GM21526 (cell line): Measurements from ENCODE around the gene FGF14.

ENCODE experiments used
- ATAC-seq: cut with Tn5 transposase; IDR thresholded peaks from one replicate; pipeline ENCODE4 v1.9.1; 2021; ENCODE audit warnings: moderate library complexity; ENCODE audit not compliant: unreplicated experiment, low FRiP score

Gene FGF14

GRCh38 chr13:102203718-102204117, 198.1 kb downstream of the FGF14 start:
- ATAC-seq: no peak

GRCh38 chr13:102198418-102199311, 203.2 kb downstream of the FGF14 start:
- ATAC-seq: no peak

GRCh38 chr13:102197193-102197592, 204.7 kb downstream of the FGF14 start:
- no peak for ATAC-seq

GRCh38 chr13:102195566-102196462, 206.0 kb downstream of the FGF14 start:
- no peak for ATAC-seq

- ATAC-seq: no peak
Measured at GRCh38 chr13:102192858-102193257, 209.0 kb downstream of the FGF14 start.

GRCh38 chr13:102191951-102192502, 209.8 kb downstream of the FGF14 start:
- ATAC-seq: no peak

- no peak for ATAC-seq
Measured at GRCh38 chr13:102190930-102191329, 210.9 kb downstream of the FGF14 start.

GRCh38 chr13:102187313-102187712, 214.5 kb downstream of the FGF14 start:
- ATAC-seq: no peak

- no peak for ATAC-seq
Measured at GRCh38 chr13:102185375-102185984, 216.4 kb downstream of the FGF14 start.

GRCh38 chr13:102183509-102184182, 218.2 kb downstream of the FGF14 start:
- ATAC-seq: no peak

GRCh38 chr13:102182170-102182569, 219.7 kb downstream of the FGF14 start:
- no peak for ATAC-seq

- no peak for ATAC-seq
Measured at GRCh38 chr13:102177431-102177830, 224.4 kb downstream of the FGF14 start.

GRCh38 chr13:102176846-102177245, 225.0 kb downstream of the FGF14 start:
- ATAC-seq: no peak

GRCh38 chr13:102172406-102172805, 229.4 kb downstream of the FGF14 start:
- ATAC-seq: no peak

GRCh38 chr13:102170305-102170704, 231.5 kb downstream of the FGF14 start:
- no peak for ATAC-seq

- ATAC-seq: no peak
Measured at GRCh38 chr13:102169471-102170015, 232.3 kb downstream of the FGF14 start.

- no peak for ATAC-seq
Measured at GRCh38 chr13:102152790-102153189, 249.1 kb downstream of the FGF14 start.

GRCh38 chr13:102147353-102147752, 254.5 kb downstream of the FGF14 start:
- ATAC-seq: no peak

- ATAC-seq: no peak
Measured at GRCh38 chr13:102145750-102146149, 256.1 kb downstream of the FGF14 start.

GRCh38 chr13:102142473-102142826, 259.4 kb downstream of the FGF14 start:
- no peak for ATAC-seq
